Ovary (tissue), 9 donors: Measurements from ENCODE around the gene AHRR. TPM values are rescaled to one million over a fixed set of nuclear protein-coding genes. Genes with fewer than 3 reads are reported as not detected.

ENCODE experiments used
- DNase-seq, 5 donors: peaks; one replicate each; pipeline ENCODE4 v3.0.0-alpha.2; 2019 to 2020
- H3K27ac ChIP-seq, 2 donors: fragments of 200-600 bp; one replicate each; pipeline versions ENCODE4 v1.5.1 to v1.8.0; 2019 to 2022
- H3K27me3 ChIP-seq: fragments of 200-600 bp; one replicate; pipeline ENCODE4 v1.8.0; 2022
- H3K36me3 ChIP-seq: fragments of 200-600 bp; sonication (generic); one replicate; pipeline ENCODE4 v1.5.1; 2019
- H3K4me1 ChIP-seq: one replicate; pipeline ENCODE4 v1.8.1; 2013; ENCODE audit warnings: mild to moderate bottlenecking, moderate library complexity; ENCODE audit not compliant: insufficient read depth
- H3K4me3 ChIP-seq: fragments of 200-600 bp; sonication (generic); one replicate; pipeline ENCODE4 v1.5.1; 2017
- H3K9me3 ChIP-seq, 2 donors: fragments of 200-600 bp in 1 of 2; sonication (generic) in 1 of 2; one replicate each; pipeline versions ENCODE4 v1.5.1 to v1.8.1; 2013 to 2019; ENCODE audit warnings: mild to moderate bottlenecking in 1 of 2, moderate library complexity in 1 of 2
- EP300 ChIP-seq: sonication (generic); formaldehyde crosslinking; IDR thresholded peaks from one replicate; pipeline ENCODE4 v1.6.1; 2017; ENCODE audit warnings: antibody characterized with exemption
- POLR2A ChIP-seq: fragments of 450-650 bp; IDR thresholded peaks from one replicate; pipeline ENCODE4 v1.6.1; 2017; ENCODE audit warnings: antibody characterized with exemption, mild to moderate bottlenecking, moderate library complexity
- WGBS, 3 donors: extraction: QIAGEN DNeasy Blood & Tissue Kit in 1 of 3; methylation state at CpG; one replicate each; pipeline versions ENCODE4 v1.1.5 to v1.1.7; 2013 to 2017; 5-methylcytosine and 5-hydroxymethylcytosine counted together
- intact Hi-C, 4 donors: fragments of 100-400 bp; cut with DNase I; formaldehyde crosslinking; loops; one replicate each; pipeline versions ENCODE4 v1.11.0 to v1.15.1; 2022 to 2023
- polyA plus RNA-seq, 2 donors: library from polyadenylated mRNA; stranded (reverse); fragments of 200-250 nt in 1 of 2; fragments of 350-450 nt in 1 of 2; fragmentation: Illumina TruSeq in 1 of 2; extraction: RNeasy Lipid Tissue Mini Kit (QIAGEN cat#74804) in 1 of 2; gene quantifications; one replicate each; pipeline ENCODE4 v1.2.3, GENCODE V29; 2013 to 2014
- total RNA-seq, 7 donors: library from RNA; depleted of rRNA in 2 of 7; stranded (reverse); fragments of >200 nt in 2 of 7; fragmentation: NEBNext Ultra II Directional in 3 of 7; extraction: Animal tissue kit (Norgen Biotek cat#: 25700) in 3 of 7; gene quantifications; one replicate each; pipeline versions ENCODE4 v1.1.0 to v1.2.4, GENCODE V29; 2016 to 2023
- TF ChIP-seq, protein P1 (sequence below), 3 donors: fragments of 450-650 bp in 2 of 3; fragments of 200-600 bp in 1 of 3; IDR thresholded peaks; one replicate each; pipeline versions ENCODE4 v1.5.1 to v1.8.0; 2016 to 2022; ENCODE audit warnings: antibody characterized with exemption in 3 of 3, mild to moderate bottlenecking in 1 of 3
- donor health status: DM: no; HTN: no; CAD: no; lungs with moderate emphysema.
- donor health status: DM: no; HTN: no; CAD: no.
- donor health status: Bipolar disorder and iron deficiency.
- donor health status: DM: yes; HTN: yes; CAD: no.
- donor health status: DM: no; HTN: no; CAD: no.
- donor health status: DM: yes; HTN: yes; CAD: no.

The AHRR gene
- total and polyA plus RNA-seq, 9 donors, result 0.72 to 14.9 (median 2.0) TPM

DNA sequence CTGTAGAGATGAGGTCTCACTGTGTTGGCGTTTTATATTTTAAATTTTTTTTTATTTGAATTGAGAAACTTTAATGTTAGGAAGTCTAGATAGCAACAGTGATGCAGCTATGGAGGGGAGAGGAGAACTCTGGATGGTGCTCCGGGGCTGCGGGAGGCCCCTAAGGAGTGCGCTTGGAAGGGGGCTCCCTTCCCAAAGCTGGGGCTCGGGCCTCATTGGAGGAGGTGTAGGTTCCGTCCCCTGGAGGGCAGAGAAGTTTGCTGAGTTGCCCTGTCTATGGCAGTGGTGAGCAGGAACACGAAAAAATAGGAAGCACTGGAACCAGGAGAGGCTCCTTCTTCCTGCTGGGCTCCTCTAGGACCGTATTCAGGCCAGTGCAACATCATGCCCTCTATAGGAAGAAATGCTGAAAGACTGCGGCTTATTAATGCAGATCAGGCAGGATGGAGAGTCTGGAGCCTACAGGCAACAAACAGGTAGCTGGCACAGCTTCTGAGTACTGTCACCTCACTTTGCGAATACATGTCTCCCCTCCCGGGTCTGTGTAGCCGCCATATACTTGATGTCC lies 16.1 kb downstream of the AHRR start:
- Histone ChIP-seq H3K9me3 (no peaks in the 10 kb centered on the region), H3K4me3 (no peak overlapping the region), H3K27me3 (no peaks in the 10 kb centered on the region), H3K4me1 (no peaks in the 10 kb centered on the region), H3K27ac (no peak overlapping the region), H3K36me3 (no peaks in the 10 kb centered on the region)
- WGBS, 3 donors, result 74 to 75% (median 74%) methylated on average over 12 of the region's 12 CpGs
- intact Hi-C loops, result no loop called here
- DNase-seq, result no peak
- TF ChIP-seq POLR2A, result no peak
- TF ChIP-seq, protein P1, sequence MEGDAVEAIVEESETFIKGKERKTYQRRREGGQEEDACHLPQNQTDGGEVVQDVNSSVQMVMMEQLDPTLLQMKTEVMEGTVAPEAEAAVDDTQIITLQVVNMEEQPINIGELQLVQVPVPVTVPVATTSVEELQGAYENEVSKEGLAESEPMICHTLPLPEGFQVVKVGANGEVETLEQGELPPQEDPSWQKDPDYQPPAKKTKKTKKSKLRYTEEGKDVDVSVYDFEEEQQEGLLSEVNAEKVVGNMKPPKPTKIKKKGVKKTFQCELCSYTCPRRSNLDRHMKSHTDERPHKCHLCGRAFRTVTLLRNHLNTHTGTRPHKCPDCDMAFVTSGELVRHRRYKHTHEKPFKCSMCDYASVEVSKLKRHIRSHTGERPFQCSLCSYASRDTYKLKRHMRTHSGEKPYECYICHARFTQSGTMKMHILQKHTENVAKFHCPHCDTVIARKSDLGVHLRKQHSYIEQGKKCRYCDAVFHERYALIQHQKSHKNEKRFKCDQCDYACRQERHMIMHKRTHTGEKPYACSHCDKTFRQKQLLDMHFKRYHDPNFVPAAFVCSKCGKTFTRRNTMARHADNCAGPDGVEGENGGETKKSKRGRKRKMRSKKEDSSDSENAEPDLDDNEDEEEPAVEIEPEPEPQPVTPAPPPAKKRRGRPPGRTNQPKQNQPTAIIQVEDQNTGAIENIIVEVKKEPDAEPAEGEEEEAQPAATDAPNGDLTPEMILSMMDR (IDR thresholded peaks at IDR 0.05), result no peak
- TF ChIP-seq EP300, result no peak

DNA sequence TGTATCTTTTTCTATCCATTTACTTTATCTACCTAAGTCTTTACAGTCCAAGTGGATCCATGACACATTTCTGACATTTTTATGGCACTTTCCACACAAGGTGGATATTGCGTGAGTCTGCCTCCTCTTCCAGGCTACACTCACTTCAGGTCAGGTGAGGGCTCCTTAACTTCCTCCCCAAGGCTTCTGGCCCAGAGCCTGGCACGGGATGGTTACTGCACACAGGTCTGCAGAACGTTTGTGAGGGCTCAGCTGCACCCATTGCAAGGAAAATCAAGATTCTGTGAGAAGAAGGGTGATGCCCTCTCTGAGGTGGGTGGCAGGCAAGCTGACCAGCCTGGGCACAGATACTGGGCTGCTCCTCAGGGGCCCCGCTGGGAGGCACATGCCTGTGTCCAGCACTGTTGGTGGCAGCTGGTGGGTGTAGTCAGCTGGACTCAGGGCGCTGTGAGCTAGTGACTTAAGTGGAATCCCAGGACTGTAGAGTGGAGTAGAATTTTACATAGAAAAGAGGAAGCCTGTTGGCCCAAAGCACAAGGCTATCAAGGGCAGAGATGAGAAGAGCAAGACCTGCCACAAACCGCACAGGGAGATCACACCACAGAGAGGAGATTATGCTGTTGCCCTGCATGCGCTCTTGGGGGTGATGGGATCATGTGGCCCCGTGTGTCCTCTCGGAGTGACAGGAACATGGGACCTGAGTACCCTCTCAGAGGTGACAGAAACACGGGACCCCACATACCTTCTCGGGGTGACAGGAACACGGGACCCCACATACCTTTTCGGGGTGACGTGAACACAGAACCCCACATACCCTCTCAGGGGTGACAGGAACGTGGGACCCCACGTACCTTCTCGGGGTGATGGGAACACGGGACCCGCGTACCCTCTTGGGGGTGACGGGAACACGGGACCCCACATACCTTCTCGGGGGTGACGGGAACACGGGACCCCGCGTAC lies 21.3 kb downstream of the AHRR start:
- WGBS, 3 donors, result 91 to 93% (median 93%) methylated on average over 27 of the region's 27 CpGs
- intact Hi-C loops, result no loop called here
- Histone ChIP-seq H3K9me3 (no peaks in the 10 kb centered on the region), H3K36me3 (no peaks in the 10 kb centered on the region), H3K4me3 (no peak overlapping the region), H3K27ac (no peak overlapping the region), H3K4me1 (no peaks in the 10 kb centered on the region), H3K27me3 (no peaks in the 10 kb centered on the region)
- TF ChIP-seq EP300, result no peak
- DNase-seq, result no peak

DNA sequence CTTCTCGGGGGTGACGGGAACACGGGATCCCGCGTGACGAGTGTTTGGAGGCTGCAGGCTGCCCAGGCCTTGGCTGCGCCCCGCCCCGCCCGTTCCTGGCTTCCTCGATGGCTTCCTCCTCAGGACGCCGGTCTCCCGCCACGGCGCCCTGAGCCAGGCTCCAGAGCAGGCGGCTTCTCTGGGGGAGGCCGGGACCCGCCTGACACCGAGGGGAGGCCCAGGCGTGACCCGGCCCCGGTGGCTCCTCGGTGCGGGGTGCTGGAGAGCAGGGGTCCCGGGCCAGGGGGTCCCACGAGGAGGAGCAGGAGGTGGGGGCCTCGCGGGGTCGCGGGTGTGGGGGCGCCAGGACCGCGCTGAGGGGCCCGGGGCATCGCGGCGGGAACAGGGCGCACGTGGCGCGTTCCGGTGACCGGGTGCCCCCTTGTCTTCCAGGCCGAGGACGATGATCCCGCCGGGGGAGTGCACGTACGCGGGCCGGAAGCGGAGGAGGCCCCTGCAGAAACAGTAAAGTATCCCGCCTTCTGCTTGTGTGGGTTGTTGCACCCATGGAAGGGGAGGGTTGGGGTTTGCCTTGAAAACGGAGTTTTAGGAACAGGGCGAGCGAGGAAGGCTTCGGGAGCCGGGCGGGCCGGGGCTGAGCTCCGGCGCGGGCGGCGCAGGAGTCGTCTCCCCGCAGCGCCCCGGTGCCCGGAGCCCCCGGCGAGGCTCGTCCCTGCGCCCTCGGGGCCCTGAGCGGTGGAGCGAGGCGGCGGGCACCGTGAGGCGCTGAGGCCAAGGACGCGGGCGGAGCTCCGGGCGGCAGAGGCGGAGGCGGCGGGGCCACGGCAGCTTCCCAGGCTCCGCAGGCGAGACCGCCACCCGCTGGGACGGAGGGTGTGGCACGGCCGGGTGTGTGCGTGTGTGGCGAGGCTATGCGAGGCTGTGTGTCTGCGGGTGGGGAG lies 22.2 kb downstream of the AHRR start:
- 23 to 36% (median 29%) methylated on average over 68 to 102 of the region's 102 CpGs for WGBS, 3 donors

DNA sequence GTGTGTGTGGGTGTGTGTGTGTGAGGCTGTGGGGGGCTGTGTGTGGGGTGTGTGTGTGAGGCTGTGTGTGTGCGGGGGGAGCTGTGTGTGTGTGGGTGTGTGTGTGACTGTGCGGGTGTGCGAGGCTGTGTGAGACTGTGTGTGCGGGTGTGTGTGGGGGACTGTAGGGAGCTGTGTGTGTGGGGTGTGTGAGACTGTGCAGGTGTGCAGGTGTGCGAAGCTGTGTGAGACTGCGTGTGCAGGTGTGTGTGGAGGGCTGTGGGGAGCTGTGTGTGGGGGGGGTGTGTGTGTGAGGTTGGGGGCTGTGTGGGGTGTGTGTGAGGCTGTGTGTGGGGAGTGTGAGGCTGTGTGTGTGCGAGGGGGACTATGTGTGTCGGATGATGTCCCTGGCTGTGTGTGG lies 23.2 kb downstream of the AHRR start:
- WGBS, 3 donors, result 81 to 98% (median 92%) methylated on average over 7 to 8 of the region's 8 CpGs
- no peak for DNase-seq
- Histone ChIP-seq H3K27ac (no peak overlapping the region), H3K9me3 (no peaks in the 10 kb centered on the region), H3K36me3 (no peaks in the 10 kb centered on the region), H3K4me1 (no peaks in the 10 kb centered on the region), H3K4me3 (no peak overlapping the region), H3K27me3 (no peaks in the 10 kb centered on the region)
- TF ChIP-seq, protein P1 (IDR thresholded peaks at IDR 0.05), result no peak
- TF ChIP-seq POLR2A, result no peak
- no peak for TF ChIP-seq EP300
- intact Hi-C loops, result no loop called here

More for the DNA sequence above, 22.2 kb downstream of the AHRR start:
- TF ChIP-seq POLR2A, result no peak
- TF ChIP-seq, protein P1 (IDR thresholded peaks at IDR 0.05), result no peak
- TF ChIP-seq EP300, result no peak
- H3K4me1 ChIP-seq, result no peaks in the 10 kb centered on the region
- H3K27me3 ChIP-seq, result no peaks in the 10 kb centered on the region
- no peaks in the 10 kb centered on the region for H3K9me3 ChIP-seq
- peak overlapping the region; percentile 13 for H3K4me3 ChIP-seq
- intact Hi-C loops, result no loop called here
- peak; percentile 58 to 72 (median 65) for DNase-seq
- no peak overlapping the region for H3K27ac ChIP-seq
- no peaks in the 10 kb centered on the region for H3K36me3 ChIP-seq
